DOHH2 (cell line): Measurements from ENCODE around the gene GASK1B.
A peak's percentile ranks its signal among the peaks of the same experiment; 100 is the strongest.

ENCODE experiments used
- H3F3A ChIP-seq: fragments of 200-600 bp; sonication (generic), shearing (Covaris generic); 2 replicates; pipeline ENCODE4 v1.6.0; 2016; ENCODE audit warnings: antibody characterized with exemption, mild to moderate bottlenecking; ENCODE audit not compliant: control insufficient read depth, insufficient read depth
- H3K27ac ChIP-seq: fragments of 200-600 bp; sonication (generic); 2 replicates; pipeline ENCODE4 v1.5.1; 2014; ENCODE audit warnings: low read depth, mild to moderate bottlenecking, low read length, moderate library complexity
- H3K27me3 ChIP-seq: fragments of 200-600 bp; sonication (generic); 2 replicates; pipeline ENCODE4 v1.6.1; 2014; ENCODE audit warnings: mild to moderate bottlenecking, low read length, mixed read lengths; ENCODE audit not compliant: control insufficient read depth
- H3K36me3 ChIP-seq: fragments of 200-600 bp; sonication (generic); 2 replicates; pipeline ENCODE4 v1.6.1; 2014; ENCODE audit warnings: mild to moderate bottlenecking, low read length, moderate library complexity, mixed read lengths; ENCODE audit not compliant: control insufficient read depth
- H3K4me1 ChIP-seq: fragments of 200-600 bp; sonication (generic); 2 replicates; pipeline ENCODE4 v1.6.1; 2014; ENCODE audit warnings: mild to moderate bottlenecking, low read length, mixed read lengths; ENCODE audit not compliant: control insufficient read depth
- H3K4me2 ChIP-seq: fragments of 200-600 bp; sonication (generic); 2 replicates; pipeline ENCODE4 v1.6.0; 2014; ENCODE audit warnings: mild to moderate bottlenecking, low read length, moderate library complexity
- H3K4me3 ChIP-seq: fragments of 200-600 bp; sonication (generic); 2 replicates; pipeline ENCODE4 v1.5.1; 2014; ENCODE audit warnings: mild to moderate bottlenecking, low read length, mixed read lengths
- H3K79me2 ChIP-seq: fragments of 200-600 bp; sonication (generic); 2 replicates; pipeline ENCODE4 v1.6.1; 2014; ENCODE audit warnings: mild to moderate bottlenecking, low read length, mixed read lengths; ENCODE audit not compliant: control insufficient read depth
- H3K9me2 ChIP-seq: fragments of 200-600 bp; sonication (generic); replicated peaks from 2 replicates; pipeline ENCODE4 v1.6.1; 2014; ENCODE audit warnings: mild to moderate bottlenecking, low read length, mixed read lengths; ENCODE audit not compliant: control insufficient read depth
- H3K9me3 ChIP-seq: fragments of 200-600 bp; sonication (generic); 2 replicates; pipeline ENCODE4 v1.6.1; 2014; ENCODE audit warnings: antibody characterized with exemption, low read length, mixed read lengths; ENCODE audit not compliant: control insufficient read depth, insufficient read depth
- H4K20me1 ChIP-seq: fragments of 200-600 bp; sonication (generic); 2 replicates; pipeline ENCODE4 v1.6.0; 2014; ENCODE audit warnings: low read depth, mild to moderate bottlenecking, antibody characterized with exemption, low read length, moderate library complexity; ENCODE audit not compliant: control insufficient read depth, insufficient read depth
- EZH2phosphoT487 ChIP-seq: fragments of 200-600 bp; sonication (generic); IDR thresholded peaks from 2 replicates; pipeline ENCODE4 v1.6.1; 2017; ENCODE audit warnings: borderline replicate concordance, mild to moderate bottlenecking, antibody characterized with exemption, low read length, moderate library complexity, mixed read lengths
- TF ChIP-seq, protein P1 (sequence below): fragments of 200-600 bp; sonication (generic); IDR thresholded peaks from one replicate; pipeline ENCODE4 v1.5.1; 2014; ENCODE audit warnings: antibody characterized with exemption, mild to moderate bottlenecking, low read depth, low read length; ENCODE audit not compliant: poor library complexity, severe bottlenecking

Gene GASK1B

DNA sequence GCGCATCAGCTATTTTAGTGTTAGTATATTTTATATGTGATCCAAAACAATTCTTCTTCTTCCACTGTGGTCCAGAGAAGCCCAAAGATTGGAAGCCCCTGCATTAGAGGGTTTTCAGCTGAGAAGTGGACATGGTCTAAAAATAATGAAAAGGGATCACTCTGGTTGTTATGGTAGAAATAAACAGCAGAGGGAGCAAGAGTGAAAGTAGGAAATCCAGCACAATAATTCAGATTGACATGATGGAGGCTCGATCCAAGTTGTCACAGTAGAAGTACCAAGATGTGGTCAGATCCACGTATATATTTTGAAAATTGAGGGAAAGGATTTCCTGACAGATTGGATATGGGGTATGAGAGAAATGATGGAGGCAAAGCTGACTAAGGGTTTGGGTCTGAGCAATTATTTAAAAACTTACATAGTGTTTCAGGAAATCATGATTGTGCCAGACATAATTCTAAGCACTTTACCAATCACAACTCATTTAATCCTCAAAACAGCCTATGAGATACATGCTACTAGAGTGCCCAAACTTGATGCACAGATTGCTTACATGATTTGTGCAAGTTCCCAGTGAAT, 20.4 kb upstream of the GASK1B start:
- H3K4me2 ChIP-seq: no peak overlapping the region
- H3K79me2 ChIP-seq: no peaks in the 10 kb centered on the region
- no peak overlapping the region for H3K27ac ChIP-seq
- no peaks in the 10 kb centered on the region for H3K4me1 ChIP-seq
- H3F3A ChIP-seq: no peaks in the 10 kb centered on the region
- TF ChIP-seq, protein P1, sequence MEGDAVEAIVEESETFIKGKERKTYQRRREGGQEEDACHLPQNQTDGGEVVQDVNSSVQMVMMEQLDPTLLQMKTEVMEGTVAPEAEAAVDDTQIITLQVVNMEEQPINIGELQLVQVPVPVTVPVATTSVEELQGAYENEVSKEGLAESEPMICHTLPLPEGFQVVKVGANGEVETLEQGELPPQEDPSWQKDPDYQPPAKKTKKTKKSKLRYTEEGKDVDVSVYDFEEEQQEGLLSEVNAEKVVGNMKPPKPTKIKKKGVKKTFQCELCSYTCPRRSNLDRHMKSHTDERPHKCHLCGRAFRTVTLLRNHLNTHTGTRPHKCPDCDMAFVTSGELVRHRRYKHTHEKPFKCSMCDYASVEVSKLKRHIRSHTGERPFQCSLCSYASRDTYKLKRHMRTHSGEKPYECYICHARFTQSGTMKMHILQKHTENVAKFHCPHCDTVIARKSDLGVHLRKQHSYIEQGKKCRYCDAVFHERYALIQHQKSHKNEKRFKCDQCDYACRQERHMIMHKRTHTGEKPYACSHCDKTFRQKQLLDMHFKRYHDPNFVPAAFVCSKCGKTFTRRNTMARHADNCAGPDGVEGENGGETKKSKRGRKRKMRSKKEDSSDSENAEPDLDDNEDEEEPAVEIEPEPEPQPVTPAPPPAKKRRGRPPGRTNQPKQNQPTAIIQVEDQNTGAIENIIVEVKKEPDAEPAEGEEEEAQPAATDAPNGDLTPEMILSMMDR: peak; percentile 58
- no peak for TF ChIP-seq EZH2phosphoT487
- H3K27me3 ChIP-seq: no peaks in the 10 kb centered on the region
- H3K4me3 ChIP-seq: no peak overlapping the region
- H3K9me3 ChIP-seq: no peaks in the 10 kb centered on the region
- no peaks in the 10 kb centered on the region for H3K9me2 ChIP-seq
- H4K20me1 ChIP-seq: no peaks in the 10 kb centered on the region
- no peaks in the 10 kb centered on the region for H3K36me3 ChIP-seq

DNA sequence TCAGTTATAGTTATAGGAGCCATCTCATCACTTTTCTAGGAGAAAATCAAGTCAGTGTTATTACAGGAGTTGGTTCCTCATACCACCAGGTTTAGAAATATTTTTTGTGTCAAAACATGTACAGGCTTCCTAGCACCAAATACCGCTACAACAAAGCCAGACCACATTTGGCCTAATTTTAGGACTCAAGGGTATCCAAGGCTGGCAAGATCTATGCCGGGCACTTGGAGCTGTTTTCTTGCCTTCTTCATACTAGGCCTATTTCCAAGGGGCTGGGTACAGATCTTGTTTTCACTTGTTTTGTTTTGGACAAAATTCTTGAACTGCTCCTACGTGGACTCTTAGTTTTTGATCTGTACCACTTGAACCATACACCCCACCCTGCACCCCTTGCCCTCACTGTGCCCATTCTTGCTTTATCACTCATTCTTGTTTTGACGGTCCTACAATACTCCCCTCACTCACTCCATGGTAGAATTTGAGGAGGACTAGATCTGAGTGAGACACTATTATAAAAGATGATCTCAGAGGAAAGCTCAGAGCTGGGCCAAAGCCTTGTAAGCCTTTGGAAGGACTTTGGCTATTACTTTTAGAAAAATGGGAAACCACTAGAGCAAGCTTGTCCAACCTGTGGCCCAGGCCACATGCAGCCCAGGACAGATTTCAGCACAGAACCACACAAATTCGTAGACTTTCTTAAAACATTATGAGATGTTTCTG, 19.8 kb upstream of the GASK1B start:
- Histone ChIP-seq H3K9me2 (no peaks in the 10 kb centered on the region), H3K4me3 (no peak overlapping the region), H3K27me3 (no peaks in the 10 kb centered on the region), H3K36me3 (no peaks in the 10 kb centered on the region), H4K20me1 (no peaks in the 10 kb centered on the region), H3K79me2 (no peaks in the 10 kb centered on the region), H3K4me2 (no peak overlapping the region), H3F3A (no peaks in the 10 kb centered on the region), H3K4me1 (no peaks in the 10 kb centered on the region), H3K27ac (no peak overlapping the region), H3K9me3 (no peaks in the 10 kb centered on the region)
- no peak for TF ChIP-seq EZH2phosphoT487

DNA sequence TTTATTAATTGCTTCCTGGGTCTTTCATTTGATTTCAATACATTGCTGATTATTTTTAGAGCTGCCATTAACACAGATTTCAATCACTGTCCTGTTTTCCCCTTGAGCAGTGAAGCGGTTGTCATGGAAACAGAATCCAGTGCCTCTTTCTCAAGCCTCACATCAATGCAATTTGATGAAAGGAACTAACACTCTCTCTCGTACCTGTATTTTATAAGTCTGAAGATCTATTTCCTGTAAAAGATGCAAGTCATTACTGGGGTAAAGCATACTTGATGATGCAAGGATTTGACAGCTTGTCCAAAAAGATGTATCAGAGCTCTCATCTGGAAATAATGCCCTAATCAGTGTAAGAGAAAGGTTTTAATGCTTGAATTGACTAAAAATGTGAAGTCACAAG, 17.9 kb upstream of the GASK1B start:
- TF ChIP-seq, protein P1: no peak
- no peak for TF ChIP-seq EZH2phosphoT487

DNA sequence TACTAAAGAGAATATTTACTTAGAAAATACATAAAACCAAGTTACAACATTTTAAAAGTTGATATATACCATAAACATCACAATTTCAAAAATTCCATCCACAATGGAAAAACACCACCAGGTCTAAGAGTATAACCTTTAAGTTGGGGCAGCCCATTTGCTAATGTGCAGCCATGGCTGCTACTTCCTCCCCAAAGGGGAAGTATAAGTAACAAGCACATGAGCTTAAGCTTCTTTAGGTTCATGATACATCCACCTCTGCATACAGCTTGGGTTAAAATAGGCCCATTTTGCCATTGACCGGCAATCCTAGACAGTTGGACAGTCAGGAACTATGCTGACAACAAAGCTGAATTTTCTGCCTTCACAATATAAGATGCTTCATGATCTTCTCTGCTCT, 16.6 kb upstream of the GASK1B start:
- Histone ChIP-seq H3K27ac (no peak overlapping the region), H3K4me1 (no peaks in the 10 kb centered on the region), H3K9me2 (no peaks in the 10 kb centered on the region), H3K36me3 (no peaks in the 10 kb centered on the region), H3K9me3 (no peaks in the 10 kb centered on the region), H3K4me2 (no peak overlapping the region), H4K20me1 (no peaks in the 10 kb centered on the region), H3K4me3 (no peak overlapping the region), H3K27me3 (no peaks in the 10 kb centered on the region), H3F3A (no peaks in the 10 kb centered on the region), H3K79me2 (no peaks in the 10 kb centered on the region)
- TF ChIP-seq EZH2phosphoT487: no peak
- TF ChIP-seq, protein P1: no peak

More for the DNA sequence above, 17.9 kb upstream of the GASK1B start:
- no peak overlapping the region for H3K27ac ChIP-seq
- no peaks in the 10 kb centered on the region for H3K79me2 ChIP-seq
- H3K27me3 ChIP-seq: no peaks in the 10 kb centered on the region
- H3K9me3 ChIP-seq: no peaks in the 10 kb centered on the region
- no peak overlapping the region for H3K4me2 ChIP-seq
- no peak overlapping the region for H3K4me3 ChIP-seq
- no peaks in the 10 kb centered on the region for H3K9me2 ChIP-seq
- H4K20me1 ChIP-seq: no peaks in the 10 kb centered on the region
- no peaks in the 10 kb centered on the region for H3K36me3 ChIP-seq
- H3K4me1 ChIP-seq: no peaks in the 10 kb centered on the region
- H3F3A ChIP-seq: no peaks in the 10 kb centered on the region
